Activated naive CD4-positive, alpha-beta T cell treated with anti-CD3 and anti-CD28 coated beads, Interleukin-2, amount 50 U/mL, for 24 hours (primary cell): ENCODE results near the gene DMXL1.
"Not testable (repeated sequence)": the region's sequence is repeated elsewhere in the genome, so short reads cannot be mapped to it uniquely, and the experiment has no call there.

Experiments
- H3K27ac Mint-ChIP-seq: one replicate; pipeline ENCODE4 v1.8.0; 2021; ENCODE audit warnings: mild to moderate bottlenecking, mixed read lengths
- H3K27me3 Mint-ChIP-seq: one replicate; pipeline ENCODE4 v1.8.0; 2021; ENCODE audit warnings: mixed read lengths
- H3K36me3 Mint-ChIP-seq: one replicate; pipeline ENCODE4 v1.8.0; 2021; ENCODE audit warnings: mixed read lengths
- H3K4me1 Mint-ChIP-seq: one replicate; pipeline ENCODE4 v1.8.0; 2021; ENCODE audit warnings: mixed read lengths
- H3K4me3 Mint-ChIP-seq: one replicate; pipeline ENCODE4 v1.8.0; 2021; ENCODE audit warnings: mild to moderate bottlenecking, mixed read lengths
- H3K9me3 Mint-ChIP-seq: one replicate; pipeline ENCODE4 v1.8.0; 2021; ENCODE audit warnings: mixed read lengths

The DMXL1 gene

GRCh38 chr5:119078071-119078846, 7.4 kb downstream of the DMXL1 start:
- Mint-ChIP-seq H3K36me3 (peaks cover 21% of the 10 kb centered on the region), H3K9me3 (no peaks in the 10 kb centered on the region), H3K4me1 (peaks cover 63% of the 10 kb centered on the region), H3K4me3 (no peak overlapping the region), H3K27ac (peak overlapping the region; percentile 41), H3K27me3 (no peaks in the 10 kb centered on the region)

- H3K27me3 Mint-ChIP-seq: no peaks in the 10 kb centered on the region
- H3K27ac Mint-ChIP-seq: peak overlapping the region; percentile 97
- H3K36me3 Mint-ChIP-seq: peaks cover 21% of the 10 kb centered on the region
- peaks cover 57% of the 10 kb centered on the region for H3K4me1 Mint-ChIP-seq
- peak overlapping the region; percentile 80 for H3K4me3 Mint-ChIP-seq
- H3K9me3 Mint-ChIP-seq: no peaks in the 10 kb centered on the region
Observed at GRCh38 chr5:119078861-119079260, 8.0 kb downstream of the DMXL1 start.

- Mint-ChIP-seq H3K4me3 (peak overlapping the region; percentile 80), H3K4me1 (peaks cover 51% of the 10 kb centered on the region), H3K27me3 (no peaks in the 10 kb centered on the region), H3K9me3 (no peaks in the 10 kb centered on the region), H3K27ac (peak overlapping the region; percentile 97), H3K36me3 (peaks cover 19% of the 10 kb centered on the region)
Observed at GRCh38 chr5:119079318-119079921, 8.5 kb downstream of the DMXL1 start.

GRCh38 chr5:119080936-119081335, 10.0 kb downstream of the DMXL1 start:
- no peaks in the 10 kb centered on the region for H3K27me3 Mint-ChIP-seq
- peaks cover 6% of the 10 kb centered on the region for H3K9me3 Mint-ChIP-seq
- no peak overlapping the region for H3K4me3 Mint-ChIP-seq
- peaks cover 24% of the 10 kb centered on the region for H3K36me3 Mint-ChIP-seq
- peak overlapping the region; percentile 91 for H3K27ac Mint-ChIP-seq
- H3K4me1 Mint-ChIP-seq: peaks cover 41% of the 10 kb centered on the region

- Mint-ChIP-seq H3K4me3 (no peak overlapping the region), H3K27ac (no peak overlapping the region), H3K4me1 (peaks cover 50% of the 10 kb centered on the region), H3K27me3 (no peaks in the 10 kb centered on the region), H3K36me3 (peaks cover 39% of the 10 kb centered on the region), H3K9me3 (peaks cover 18% of the 10 kb centered on the region)
Observed at GRCh38 chr5:119082691-119083090, 11.8 kb downstream of the DMXL1 start.

GRCh38 chr5:119083679-119084078, 12.8 kb downstream of the DMXL1 start:
- Mint-ChIP-seq H3K36me3 (peaks cover 39% of the 10 kb centered on the region), H3K4me1 (peaks cover 49% of the 10 kb centered on the region), H3K4me3 (no peak overlapping the region), H3K9me3 (peaks cover 18% of the 10 kb centered on the region), H3K27me3 (no peaks in the 10 kb centered on the region), H3K27ac (no peak overlapping the region)

- no peak overlapping the region for H3K4me3 Mint-ChIP-seq
- H3K27ac Mint-ChIP-seq: peak overlapping the region; percentile 59
- H3K27me3 Mint-ChIP-seq: no peaks in the 10 kb centered on the region
- peaks cover 18% of the 10 kb centered on the region for H3K9me3 Mint-ChIP-seq
- peaks cover 36% of the 10 kb centered on the region for H3K4me1 Mint-ChIP-seq
- peaks cover 33% of the 10 kb centered on the region for H3K36me3 Mint-ChIP-seq
Observed at GRCh38 chr5:119088438-119088837, 17.6 kb downstream of the DMXL1 start.

- H3K9me3 Mint-ChIP-seq: no peaks in the 10 kb centered on the region
- H3K36me3 Mint-ChIP-seq: peaks cover 20% of the 10 kb centered on the region
- H3K4me3 Mint-ChIP-seq: no peak overlapping the region
- no peak overlapping the region for H3K27ac Mint-ChIP-seq
- peaks cover 35% of the 10 kb centered on the region for H3K4me1 Mint-ChIP-seq
- no peaks in the 10 kb centered on the region for H3K27me3 Mint-ChIP-seq
Observed at GRCh38 chr5:119095611-119096010, 24.7 kb downstream of the DMXL1 start.

GRCh38 chr5:119105971-119106370, 35.1 kb downstream of the DMXL1 start:
- H3K4me1 Mint-ChIP-seq: peaks cover 7% of the 10 kb centered on the region
- no peak overlapping the region for H3K4me3 Mint-ChIP-seq
- peaks cover 26% of the 10 kb centered on the region for H3K36me3 Mint-ChIP-seq
- H3K27me3 Mint-ChIP-seq: no peaks in the 10 kb centered on the region
- H3K27ac Mint-ChIP-seq: no peak overlapping the region
- no peaks in the 10 kb centered on the region for H3K9me3 Mint-ChIP-seq

- Mint-ChIP-seq H3K36me3 (peaks cover 27% of the 10 kb centered on the region), H3K27ac (no peak overlapping the region), H3K4me3 (no peak overlapping the region), H3K9me3 (no peaks in the 10 kb centered on the region), H3K27me3 (no peaks in the 10 kb centered on the region), H3K4me1 (no peaks in the 10 kb centered on the region)
Observed at GRCh38 chr5:119112151-119112550, 41.3 kb downstream of the DMXL1 start.

- H3K9me3 Mint-ChIP-seq: no peaks in the 10 kb centered on the region
- H3K36me3 Mint-ChIP-seq: peaks cover 30% of the 10 kb centered on the region
- peaks cover 4% of the 10 kb centered on the region for H3K4me1 Mint-ChIP-seq
- H3K27me3 Mint-ChIP-seq: no peaks in the 10 kb centered on the region
- peak overlapping the region; percentile 3 for H3K27ac Mint-ChIP-seq
- no peak overlapping the region for H3K4me3 Mint-ChIP-seq
Observed at GRCh38 chr5:119117237-119117636, 46.4 kb downstream of the DMXL1 start.

- H3K9me3 Mint-ChIP-seq: no peaks in the 10 kb centered on the region
- H3K27me3 Mint-ChIP-seq: no peaks in the 10 kb centered on the region
- peaks cover 28% of the 10 kb centered on the region for H3K36me3 Mint-ChIP-seq
- H3K27ac Mint-ChIP-seq: peak overlapping the region; percentile 30
- peaks cover 4% of the 10 kb centered on the region for H3K4me1 Mint-ChIP-seq
- H3K4me3 Mint-ChIP-seq: no peak overlapping the region
Observed at GRCh38 chr5:119118000-119118399, 47.1 kb downstream of the DMXL1 start.

GRCh38 chr5:119120893-119121292, 50.0 kb downstream of the DMXL1 start:
- no peak overlapping the region for H3K27ac Mint-ChIP-seq
- peaks cover 26% of the 10 kb centered on the region for H3K36me3 Mint-ChIP-seq
- H3K4me3 Mint-ChIP-seq: no peak overlapping the region
- H3K4me1 Mint-ChIP-seq: peaks cover 4% of the 10 kb centered on the region
- no peaks in the 10 kb centered on the region for H3K27me3 Mint-ChIP-seq
- no peaks in the 10 kb centered on the region for H3K9me3 Mint-ChIP-seq

GRCh38 chr5:119122474-119122873, 51.6 kb downstream of the DMXL1 start:
- H3K4me3 Mint-ChIP-seq: not testable (repeated sequence)
- H3K36me3 Mint-ChIP-seq: peaks cover 20% of the 10 kb centered on the region

GRCh38 chr5:119123280-119123679, 52.4 kb downstream of the DMXL1 start:
- H3K9me3 Mint-ChIP-seq: no peaks in the 10 kb centered on the region
- H3K36me3 Mint-ChIP-seq: peaks cover 18% of the 10 kb centered on the region
- no peak overlapping the region for H3K4me3 Mint-ChIP-seq
- no peaks in the 10 kb centered on the region for H3K27me3 Mint-ChIP-seq
- H3K4me1 Mint-ChIP-seq: no peaks in the 10 kb centered on the region
- H3K27ac Mint-ChIP-seq: no peak overlapping the region

More at GRCh38 chr5:119122474-119122873, 51.6 kb downstream of the DMXL1 start:
- H3K9me3 Mint-ChIP-seq, H3K4me1 Mint-ChIP-seq, H3K27me3 Mint-ChIP-seq, H3K27ac Mint-ChIP-seq: not testable (repeated sequence)

- Mint-ChIP-seq H3K27me3 (no peaks in the 10 kb centered on the region), H3K27ac (no peak overlapping the region), H3K4me3 (no peak overlapping the region), H3K9me3 (peaks cover under 1% of the 10 kb centered on the region), H3K4me1 (no peaks in the 10 kb centered on the region), H3K36me3 (peaks cover 24% of the 10 kb centered on the region)
Observed at GRCh38 chr5:119129770-119130169, 58.9 kb downstream of the DMXL1 start.
